Fibroblast of skin of right quadriceps (primary cell): ENCODE data around the gene LRRC37A.
"Not testable (repeated sequence)": the region's sequence is repeated elsewhere in the genome, so short reads cannot be mapped to it uniquely, and the experiment has no call there.

ENCODE experiments used
- DNase-seq: peaks from one replicate; pipeline ENCODE4 v3.0.0-alpha.2; 2013

Gene LRRC37A

GRCh38 chr17:46294831-46295230 is at the start of gene LRRC37A:
LRRC37A (plus strand) TSS chr17:46295131; CDS start chr17:46295134, 3 bp downstream.
- DNase-seq: not testable (repeated sequence)

- not testable (repeated sequence) for DNase-seq
Measured at GRCh38 chr17:46249153-46249552, 45.8 kb upstream of the LRRC37A start.

- not testable (repeated sequence) for DNase-seq
Measured at GRCh38 chr17:46252804-46253203, 42.1 kb upstream of the LRRC37A start.

- peak; percentile 55 for DNase-seq
Measured at GRCh38 chr17:46253722-46254121, 41.2 kb upstream of the LRRC37A start.

- DNase-seq: not testable (repeated sequence)
Measured at GRCh38 chr17:46254215-46254614, 40.7 kb upstream of the LRRC37A start.

GRCh38 chr17:46256369-46256768 is 38.6 kb upstream of the LRRC37A start:
- not testable (repeated sequence) for DNase-seq

- peak; percentile 34 for DNase-seq
Measured at GRCh38 chr17:46259845-46260661, 34.9 kb upstream of the LRRC37A start.

GRCh38 chr17:46262271-46262670 is 32.7 kb upstream of the LRRC37A start:
- DNase-seq: no peak

GRCh38 chr17:46264456-46265198 is 30.3 kb upstream of the LRRC37A start:
- peak; percentile 94 for DNase-seq

- DNase-seq: peak; percentile 81
Measured at GRCh38 chr17:46266063-46266655, 28.8 kb upstream of the LRRC37A start.

- DNase-seq: peak; percentile 86
Measured at GRCh38 chr17:46266656-46267544, 28.0 kb upstream of the LRRC37A start.

- no peak for DNase-seq
Measured at GRCh38 chr17:46270032-46270431, 24.9 kb upstream of the LRRC37A start.

GRCh38 chr17:46273541-46274236 is 21.2 kb upstream of the LRRC37A start:
- no peak for DNase-seq

- no peak for DNase-seq
Measured at GRCh38 chr17:46274238-46274637, 20.7 kb upstream of the LRRC37A start.

- not testable (repeated sequence) for DNase-seq
Measured at GRCh38 chr17:46276728-46277479, 18.0 kb upstream of the LRRC37A start.

- not testable (repeated sequence) for DNase-seq
Measured at GRCh38 chr17:46281336-46281735, 13.6 kb upstream of the LRRC37A start.

GRCh38 chr17:46282635-46283034 is 12.3 kb upstream of the LRRC37A start:
- not testable (repeated sequence) for DNase-seq

GRCh38 chr17:46284467-46284866 is 10.5 kb upstream of the LRRC37A start:
- peak; percentile 70 for DNase-seq

GRCh38 chr17:46285500-46285899 is 9.4 kb upstream of the LRRC37A start:
- not testable (repeated sequence) for DNase-seq

- DNase-seq: peak; percentile 73
Measured at GRCh38 chr17:46286764-46287221, 8.1 kb upstream of the LRRC37A start.

- DNase-seq: not testable (repeated sequence)
Measured at GRCh38 chr17:46287587-46287986, 7.3 kb upstream of the LRRC37A start.
